ENCODE results near the gene EEF2.
"Not testable (repeated sequence)": the region's sequence is repeated elsewhere in the genome, so short reads cannot be mapped to it uniquely, and the experiment has no call there.

Gene EEF2

DNA sequence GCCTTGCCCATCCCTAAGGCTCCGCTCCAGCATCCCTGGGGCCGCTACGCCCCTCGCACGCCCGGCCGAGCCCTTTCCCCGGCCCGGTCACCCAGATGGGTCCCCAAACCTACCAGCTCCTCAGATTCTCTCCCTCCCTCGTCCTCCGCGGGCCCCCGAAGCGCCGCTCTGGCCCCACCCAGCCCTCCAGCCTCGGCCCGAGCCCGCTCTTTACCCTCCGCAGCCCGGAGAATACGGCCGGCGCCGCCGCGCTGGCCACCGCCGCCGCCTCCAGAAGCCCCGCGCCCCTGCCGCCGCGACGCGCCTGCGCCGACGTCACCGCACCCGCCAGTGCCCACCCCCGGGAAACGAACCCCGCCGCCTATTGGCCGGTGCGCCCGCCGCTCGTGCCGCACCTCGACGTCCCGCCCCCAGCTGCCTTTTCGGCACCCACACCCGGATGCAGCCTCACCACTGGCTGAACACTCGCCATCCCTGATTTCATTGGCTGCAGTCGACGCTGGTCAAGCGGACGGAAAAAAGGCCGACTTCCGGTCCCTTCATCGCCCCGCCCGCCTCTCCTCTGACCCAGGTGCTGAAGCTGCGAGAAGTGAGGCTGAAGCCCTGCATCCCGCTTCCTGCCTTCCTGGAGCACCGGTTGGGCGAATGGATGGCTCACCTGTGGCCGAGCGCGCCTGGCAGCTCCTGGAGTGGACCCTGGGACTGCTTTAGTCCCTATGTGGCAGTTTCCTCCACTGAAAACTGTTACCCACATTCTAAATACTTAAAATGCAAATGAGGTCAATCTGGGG is 14.3 kb downstream of the EEF2 start, which contains the start of gene DAPK3:
Gene DAPK3, minus strand, starts transcription at position 292 of the 791 bp plus-strand sequence. CDS start 1,364 bp downstream, outside the sequence.
- Histone ChIP-seq H3K4me3 (ENCODE audit: severe bottlenecking) (peak within 1 kb of the TSS; percentile 96), H3K27ac (ENCODE audit: poor library complexity, severe bottlenecking) (peak within 1 kb of the TSS; percentile 92), H3K4me1 (ENCODE audit: insufficient read depth, poor library complexity, severe bottlenecking) (peaks cover 12% of the 10 kb centered on the region), H3K36me3 (ENCODE audit: low read depth) (peaks cover 40% of the 10 kb centered on the region), H3K9me3 (ENCODE audit: severe bottlenecking) (no peaks in the 10 kb centered on the region), H3K27me3 (ENCODE audit: insufficient read depth, poor library complexity, severe bottlenecking) (no peaks in the 10 kb centered on the region)
- TF ChIP-seq, protein P1, sequence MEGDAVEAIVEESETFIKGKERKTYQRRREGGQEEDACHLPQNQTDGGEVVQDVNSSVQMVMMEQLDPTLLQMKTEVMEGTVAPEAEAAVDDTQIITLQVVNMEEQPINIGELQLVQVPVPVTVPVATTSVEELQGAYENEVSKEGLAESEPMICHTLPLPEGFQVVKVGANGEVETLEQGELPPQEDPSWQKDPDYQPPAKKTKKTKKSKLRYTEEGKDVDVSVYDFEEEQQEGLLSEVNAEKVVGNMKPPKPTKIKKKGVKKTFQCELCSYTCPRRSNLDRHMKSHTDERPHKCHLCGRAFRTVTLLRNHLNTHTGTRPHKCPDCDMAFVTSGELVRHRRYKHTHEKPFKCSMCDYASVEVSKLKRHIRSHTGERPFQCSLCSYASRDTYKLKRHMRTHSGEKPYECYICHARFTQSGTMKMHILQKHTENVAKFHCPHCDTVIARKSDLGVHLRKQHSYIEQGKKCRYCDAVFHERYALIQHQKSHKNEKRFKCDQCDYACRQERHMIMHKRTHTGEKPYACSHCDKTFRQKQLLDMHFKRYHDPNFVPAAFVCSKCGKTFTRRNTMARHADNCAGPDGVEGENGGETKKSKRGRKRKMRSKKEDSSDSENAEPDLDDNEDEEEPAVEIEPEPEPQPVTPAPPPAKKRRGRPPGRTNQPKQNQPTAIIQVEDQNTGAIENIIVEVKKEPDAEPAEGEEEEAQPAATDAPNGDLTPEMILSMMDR (IDR thresholded peaks at IDR 0.05; ENCODE audit: poor library complexity, severe bottlenecking), result no peak
- DNase-seq (ENCODE audit: low spot score) (peak; percentile 95), ATAC-seq (ENCODE audit: low read depth) (peak; percentile 71)

DNA sequence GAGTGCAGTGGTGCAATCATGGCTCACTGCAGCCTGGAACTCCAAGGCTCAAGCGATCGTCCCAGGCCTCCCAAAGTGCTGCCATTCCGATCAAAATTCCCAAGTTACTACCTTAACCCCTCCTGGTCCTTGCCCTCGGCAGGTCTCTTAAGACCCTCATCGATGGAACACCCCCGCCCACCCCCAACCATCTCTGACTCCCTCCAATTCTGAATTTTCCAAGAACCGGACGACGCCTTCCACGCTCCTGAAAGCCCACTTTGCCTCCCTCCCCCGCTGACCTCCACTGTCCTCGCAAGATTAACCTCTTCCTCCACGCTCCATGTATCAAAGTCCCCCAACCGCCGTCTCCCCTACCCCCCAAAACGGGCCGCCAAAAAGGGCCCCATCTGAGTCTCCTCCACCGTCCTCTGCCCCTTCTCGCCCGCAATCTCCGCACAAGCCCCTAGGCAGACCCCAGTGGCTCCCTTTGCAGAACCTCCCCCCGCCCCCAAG is 14.9 kb downstream of the EEF2 start:
- TF ChIP-seq, protein P1 (IDR thresholded peaks at IDR 0.05; ENCODE audit: poor library complexity, severe bottlenecking), result no peak
- Histone ChIP-seq H3K9me3 (ENCODE audit: severe bottlenecking) (no peaks in the 10 kb centered on the region), H3K27me3 (ENCODE audit: insufficient read depth, poor library complexity, severe bottlenecking) (no peaks in the 10 kb centered on the region), H3K4me3 (ENCODE audit: severe bottlenecking) (peak overlapping the region; percentile 96), H3K36me3 (ENCODE audit: low read depth) (peaks cover 40% of the 10 kb centered on the region), H3K27ac (ENCODE audit: poor library complexity, severe bottlenecking) (peak overlapping the region; percentile 92), H3K4me1 (ENCODE audit: insufficient read depth, poor library complexity, severe bottlenecking) (peaks cover 12% of the 10 kb centered on the region)
- ATAC-seq (ENCODE audit: low read depth) (no peak), DNase-seq (ENCODE audit: low spot score) (no peak)

DNA sequence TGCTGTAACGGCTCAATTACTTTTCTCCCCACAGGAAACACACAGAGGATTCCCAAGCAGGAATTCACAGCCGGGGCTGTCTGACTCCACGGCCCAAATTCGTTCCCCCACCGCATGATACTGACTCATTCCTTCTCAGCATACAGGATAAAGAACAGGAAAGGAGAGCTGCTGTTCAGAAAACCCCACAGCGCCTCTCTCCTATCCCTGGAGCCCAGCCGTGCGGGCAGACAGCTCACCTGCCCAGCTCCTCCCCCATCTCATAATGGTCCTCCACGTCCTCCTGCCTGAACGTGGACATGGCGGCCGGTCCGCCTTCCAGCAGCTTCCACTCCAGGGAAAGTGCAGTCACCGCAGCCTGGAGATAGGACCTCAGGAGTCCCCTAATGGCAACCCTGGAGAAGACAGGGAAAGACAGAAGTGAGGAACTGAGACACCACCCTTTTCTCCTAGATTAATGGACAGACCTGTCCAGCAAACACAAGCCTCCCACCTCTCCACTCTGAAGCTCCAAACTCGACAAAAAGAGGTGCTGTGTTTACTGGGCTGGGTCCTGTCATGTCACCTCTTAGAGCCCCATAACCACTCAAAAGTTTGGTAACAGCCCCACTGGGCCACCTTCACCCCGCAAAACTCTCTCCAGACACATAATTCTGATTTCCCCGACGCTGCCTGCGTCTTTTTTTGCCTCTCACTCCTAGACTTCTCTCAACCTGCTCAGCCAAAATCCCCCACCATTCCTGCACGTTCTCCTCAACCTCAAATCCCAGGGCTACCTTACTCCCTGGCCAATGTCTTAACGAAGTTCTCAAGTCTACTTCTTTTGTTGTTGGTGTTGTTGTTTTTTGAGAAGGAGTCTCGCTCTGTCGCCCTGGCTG is 15.6 kb downstream of the EEF2 start:
- TF ChIP-seq, protein P1 (IDR thresholded peaks at IDR 0.05; ENCODE audit: poor library complexity, severe bottlenecking), result peak; percentile 25
- H3K4me3 ChIP-seq (ENCODE audit: severe bottlenecking), result peak overlapping the region; percentile 96
- H3K36me3 ChIP-seq (ENCODE audit: low read depth), result peaks cover 43% of the 10 kb centered on the region
- peaks cover 12% of the 10 kb centered on the region for H3K4me1 ChIP-seq (ENCODE audit: insufficient read depth, poor library complexity, severe bottlenecking)
- ATAC-seq (ENCODE audit: low read depth) (peak; percentile 57), DNase-seq (ENCODE audit: low spot score) (peak; percentile 91)
- no peaks in the 10 kb centered on the region for H3K27me3 ChIP-seq (ENCODE audit: insufficient read depth, poor library complexity, severe bottlenecking)
- H3K27ac ChIP-seq (ENCODE audit: poor library complexity, severe bottlenecking), result peak overlapping the region; percentile 92
- no peaks in the 10 kb centered on the region for H3K9me3 ChIP-seq (ENCODE audit: severe bottlenecking)

DNA sequence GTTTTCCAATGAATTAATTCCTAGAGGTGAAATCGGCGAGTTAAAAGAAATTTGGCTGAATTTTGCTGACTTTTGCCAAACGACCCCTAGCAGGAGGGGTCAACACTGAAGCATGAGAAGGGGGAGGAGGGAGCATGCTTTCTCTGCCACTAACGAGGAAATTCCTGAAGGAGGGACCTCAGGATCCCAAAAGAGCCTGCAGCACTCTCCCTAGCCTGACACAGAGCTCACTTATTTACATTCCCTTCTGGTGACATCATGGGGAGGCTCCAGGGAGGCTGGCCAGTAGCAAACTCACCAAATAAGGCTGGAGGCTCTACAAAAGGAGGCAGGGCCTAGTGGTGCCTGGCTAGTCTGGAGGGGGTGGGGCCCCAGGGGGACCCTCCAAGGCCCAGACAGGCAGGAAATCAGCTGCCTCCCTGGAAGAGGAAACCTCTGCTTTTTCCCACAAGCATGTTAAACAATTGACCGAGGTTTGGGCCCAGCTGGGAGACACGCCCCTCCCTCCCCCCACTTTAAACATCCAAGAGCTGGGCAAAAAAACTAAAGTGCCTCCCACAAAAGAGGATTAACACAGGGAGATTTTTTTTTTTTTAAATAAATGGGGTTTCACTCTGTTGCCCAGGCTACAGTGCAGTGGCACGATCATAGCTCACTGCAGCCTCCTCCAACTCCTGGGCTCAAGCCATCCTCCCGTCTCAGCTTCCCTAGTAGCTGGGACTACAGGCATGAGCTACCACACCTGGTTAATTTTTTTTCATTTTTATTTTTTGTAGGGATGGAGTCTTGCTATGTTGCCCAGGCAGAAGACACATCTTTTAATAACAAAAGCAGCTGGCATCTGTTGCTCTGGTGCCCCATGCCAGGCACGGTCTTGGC is 16.5 kb downstream of the EEF2 start:
- H3K4me3 ChIP-seq (ENCODE audit: severe bottlenecking), result peak overlapping the region; percentile 96
- peaks cover 12% of the 10 kb centered on the region for H3K4me1 ChIP-seq (ENCODE audit: insufficient read depth, poor library complexity, severe bottlenecking)
- peak; percentile 69 for ATAC-seq (ENCODE audit: low read depth)
- H3K36me3 ChIP-seq (ENCODE audit: low read depth), result peaks cover 48% of the 10 kb centered on the region
- TF ChIP-seq, protein P1 (IDR thresholded peaks at IDR 0.05; ENCODE audit: poor library complexity, severe bottlenecking), result no peak
- peak; percentile 89 for DNase-seq (ENCODE audit: low spot score)
- H3K27me3 ChIP-seq (ENCODE audit: insufficient read depth, poor library complexity, severe bottlenecking), result no peaks in the 10 kb centered on the region
- peak overlapping the region; percentile 92 for H3K27ac ChIP-seq (ENCODE audit: poor library complexity, severe bottlenecking)
- no peaks in the 10 kb centered on the region for H3K9me3 ChIP-seq (ENCODE audit: severe bottlenecking)

DNA sequence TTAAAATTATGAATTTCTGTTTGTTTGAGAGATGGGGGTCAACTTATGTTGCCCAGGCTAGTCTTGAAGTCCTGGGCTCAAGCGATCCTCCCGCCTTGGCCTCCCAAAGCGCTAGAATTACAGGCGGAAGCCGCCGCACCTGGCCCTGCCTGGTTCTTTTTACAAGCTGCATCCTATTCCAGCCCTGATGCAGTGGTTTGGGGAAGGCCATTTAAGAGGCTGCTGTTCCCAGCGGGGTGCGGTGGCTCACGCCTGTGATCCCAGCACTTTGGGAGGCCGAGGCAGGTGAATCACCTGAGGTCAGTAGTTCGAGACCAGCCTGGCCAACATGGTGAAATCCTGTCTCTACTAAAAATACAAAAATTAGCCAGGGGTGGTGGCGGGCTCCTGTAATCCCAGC is 17.3 kb downstream of the EEF2 start:
- H3K4me3 ChIP-seq (ENCODE audit: severe bottlenecking); ATAC-seq (ENCODE audit: low read depth); DNase-seq (ENCODE audit: low spot score); H3K9me3 ChIP-seq (ENCODE audit: severe bottlenecking); H3K27me3 ChIP-seq (ENCODE audit: insufficient read depth, poor library complexity, severe bottlenecking): not testable (repeated sequence)
- H3K4me1 ChIP-seq (ENCODE audit: insufficient read depth, poor library complexity, severe bottlenecking), result peaks cover 12% of the 10 kb centered on the region
- peak overlapping the region; percentile 92 for H3K27ac ChIP-seq (ENCODE audit: poor library complexity, severe bottlenecking)
- peaks cover 56% of the 10 kb centered on the region for H3K36me3 ChIP-seq (ENCODE audit: low read depth)

All from RWPE2 (cell line).